Natural killer cell treated with Interleukin-12 subunit alpha and Interleukin-12 subunit beta and Interleukin-15 and Interleukin-18, amount 100 ng/mL, for 72 hours (primary cell): ENCODE data around the gene ST3GAL5. TPM values are rescaled to one million over a fixed set of nuclear protein-coding genes. Genes with fewer than 3 reads are reported as not detected.
A peak's percentile ranks its signal among the peaks of the same experiment; 100 is the strongest.

ENCODE experiments used
- ATAC-seq, 2 donors: fragments of 150-1000 bp; cut with Tn5 transposase in 1 of 2; sonication (Bioruptor Pico), chemical (Tn5 transposase) in 1 of 2; 2 replicates each; pipeline ENCODE4 v1.10.0; 2021
- DNase-seq: peaks from one replicate; pipeline ENCODE4 v3.0.0; 2022; ENCODE audit warnings: low spot score
- H3K27ac Mint-ChIP-seq, 2 donors: 1 replicate in 1 of 2; 2 replicates in 1 of 2; pipeline ENCODE4 v1.8.0; 2022; ENCODE audit warnings: mixed read lengths in 2 of 2, mild to moderate bottlenecking in 1 of 2, moderate library complexity in 1 of 2
- H3K27me3 Mint-ChIP-seq, 2 donors: 1 replicate in 1 of 2; 2 replicates in 1 of 2; pipeline ENCODE4 v1.8.0; 2022; ENCODE audit warnings: mixed read lengths in 2 of 2
- H3K36me3 Mint-ChIP-seq: one replicate; pipeline ENCODE4 v1.8.0; 2022; ENCODE audit warnings: mixed read lengths
- H3K4me1 Mint-ChIP-seq, 2 donors: 1 replicate in 1 of 2; 2 replicates in 1 of 2; pipeline ENCODE4 v1.8.0; 2022; ENCODE audit warnings: low read depth in 2 of 2, mixed read lengths in 2 of 2, mild to moderate bottlenecking in 1 of 2
- H3K4me3 Mint-ChIP-seq: one replicate; pipeline ENCODE4 v1.8.0; 2022; ENCODE audit warnings: mixed read lengths
- H3K9me3 Mint-ChIP-seq: 2 replicates; pipeline ENCODE4 v1.8.0; 2022; ENCODE audit warnings: mixed read lengths
- total RNA-seq, 2 donors: library from RNA; stranded (reverse); gene quantifications; one replicate each; pipeline ENCODE4 v1.2.3, GENCODE V29; 2022

Gene ST3GAL5
- total RNA-seq, 2 donors from 2014 or later = 28.9 to 31.8 TPM

GRCh38 chr2:85873679-85874078, 15.1 kb downstream of the ST3GAL5 start:
- ATAC-seq (no peak), DNase-seq (no peak)
- Mint-ChIP-seq H3K27ac (peak overlapping the region in 1 of 2 donors; percentile 43), H3K9me3 (no peaks in the 10 kb centered on the region), H3K4me3 (no peak overlapping the region), H3K4me1 (peaks cover 39 to 46% of the 10 kb centered on the region in 2 donors), H3K36me3 (peaks cover 4% of the 10 kb centered on the region), H3K27me3 (no peaks in the 10 kb centered on the region)

- H3K27ac Mint-ChIP-seq = peak overlapping the region; percentile 6 to 43
- H3K4me3 Mint-ChIP-seq = no peak overlapping the region
- no peaks in the 10 kb centered on the region for H3K27me3 Mint-ChIP-seq
- H3K4me1 Mint-ChIP-seq = peaks cover 37 to 43% of the 10 kb centered on the region in 2 donors
- DNase-seq (no peak), ATAC-seq (no peak)
- peaks cover 4% of the 10 kb centered on the region for H3K36me3 Mint-ChIP-seq
- no peaks in the 10 kb centered on the region for H3K9me3 Mint-ChIP-seq
These were observed 16.1 kb downstream of the ST3GAL5 start for GRCh38 chr2:85872536-85873161.

- Mint-ChIP-seq H3K27ac (peak overlapping the region; percentile 20 to 61), H3K36me3 (no peaks in the 10 kb centered on the region), H3K4me3 (no peak overlapping the region), H3K9me3 (no peaks in the 10 kb centered on the region), H3K27me3 (no peaks in the 10 kb centered on the region), H3K4me1 (peaks cover 41 to 43% of the 10 kb centered on the region in 2 donors)
- no peak for DNase-seq
- no peak for ATAC-seq
These were observed 17.2 kb downstream of the ST3GAL5 start for GRCh38 chr2:85871494-85872164.

- Mint-ChIP-seq H3K27me3 (no peaks in the 10 kb centered on the region), H3K4me3 (no peak overlapping the region), H3K4me1 (peaks cover 44 to 45% of the 10 kb centered on the region in 2 donors), H3K36me3 (no peaks in the 10 kb centered on the region), H3K27ac (no peak overlapping the region), H3K9me3 (no peaks in the 10 kb centered on the region)
- ATAC-seq (no peak), DNase-seq (no peak)
These were observed 20.0 kb downstream of the ST3GAL5 start for GRCh38 chr2:85868822-85869221.

GRCh38 chr2:85867556-85868292, 21.1 kb downstream of the ST3GAL5 start:
- Mint-ChIP-seq H3K27ac (peak overlapping the region; percentile 47 to 65), H3K27me3 (no peaks in the 10 kb centered on the region), H3K9me3 (no peaks in the 10 kb centered on the region), H3K36me3 (no peaks in the 10 kb centered on the region), H3K4me3 (no peak overlapping the region), H3K4me1 (peaks cover 42 to 44% of the 10 kb centered on the region in 2 donors)
- ATAC-seq (no peak), DNase-seq (no peak)

GRCh38 chr2:85867121-85867520, 21.7 kb downstream of the ST3GAL5 start:
- no peak for DNase-seq
- peak overlapping the region; percentile 47 to 65 for H3K27ac Mint-ChIP-seq
- peak overlapping the region; percentile 58 for H3K4me3 Mint-ChIP-seq
- no peak for ATAC-seq
- no peaks in the 10 kb centered on the region for H3K36me3 Mint-ChIP-seq
- H3K27me3 Mint-ChIP-seq = no peaks in the 10 kb centered on the region
- peaks cover 40 to 49% of the 10 kb centered on the region in 2 donors for H3K4me1 Mint-ChIP-seq
- H3K9me3 Mint-ChIP-seq = no peaks in the 10 kb centered on the region

- H3K27ac Mint-ChIP-seq = peak overlapping the region; percentile 47 to 65
- DNase-seq (no peak), ATAC-seq (no peak)
- H3K4me3 Mint-ChIP-seq = peak overlapping the region; percentile 58
- no peaks in the 10 kb centered on the region for H3K27me3 Mint-ChIP-seq
- no peaks in the 10 kb centered on the region for H3K36me3 Mint-ChIP-seq
- peaks cover 39 to 53% of the 10 kb centered on the region in 2 donors for H3K4me1 Mint-ChIP-seq
- no peaks in the 10 kb centered on the region for H3K9me3 Mint-ChIP-seq
These were observed 22.6 kb downstream of the ST3GAL5 start for GRCh38 chr2:85866165-85866659.

- DNase-seq = no peak
- H3K27ac Mint-ChIP-seq = peak overlapping the region; percentile 47 to 65
- peak overlapping the region; percentile 58 for H3K4me3 Mint-ChIP-seq
- no peaks in the 10 kb centered on the region for H3K9me3 Mint-ChIP-seq
- no peaks in the 10 kb centered on the region for H3K36me3 Mint-ChIP-seq
- no peaks in the 10 kb centered on the region for H3K27me3 Mint-ChIP-seq
- H3K4me1 Mint-ChIP-seq = peaks cover 40 to 58% of the 10 kb centered on the region in 2 donors
- peak; percentile 62 to 81 for ATAC-seq
These were observed 23.1 kb downstream of the ST3GAL5 start for GRCh38 chr2:85865539-85866164.

- no peak overlapping the region for H3K4me3 Mint-ChIP-seq
- peaks cover 46 to 68% of the 10 kb centered on the region in 2 donors for H3K4me1 Mint-ChIP-seq
- H3K27ac Mint-ChIP-seq = peak overlapping the region in 1 of 2 donors; percentile 47
- H3K36me3 Mint-ChIP-seq = no peaks in the 10 kb centered on the region
- no peaks in the 10 kb centered on the region for H3K9me3 Mint-ChIP-seq
- DNase-seq (no peak), ATAC-seq (no peak)
- no peaks in the 10 kb centered on the region for H3K27me3 Mint-ChIP-seq
These were observed 24.1 kb downstream of the ST3GAL5 start for GRCh38 chr2:85864654-85865053.

- Mint-ChIP-seq H3K4me1 (peaks cover 59 to 81% of the 10 kb centered on the region in 2 donors), H3K4me3 (peak overlapping the region; percentile 82), H3K27me3 (no peaks in the 10 kb centered on the region), H3K27ac (peak overlapping the region; percentile 87), H3K9me3 (no peaks in the 10 kb centered on the region), H3K36me3 (peaks cover 12% of the 10 kb centered on the region)
- DNase-seq (no peak), ATAC-seq (peak; percentile 68 to 78)
These were observed 26.4 kb downstream of the ST3GAL5 start for GRCh38 chr2:85862426-85862825.

GRCh38 chr2:85861650-85862049, 27.1 kb downstream of the ST3GAL5 start:
- Mint-ChIP-seq H3K36me3 (peaks cover 13% of the 10 kb centered on the region), H3K27ac (peak overlapping the region; percentile 87), H3K4me3 (peak overlapping the region; percentile 82), H3K9me3 (no peaks in the 10 kb centered on the region), H3K27me3 (no peaks in the 10 kb centered on the region), H3K4me1 (peaks cover 54 to 75% of the 10 kb centered on the region in 2 donors)
- ATAC-seq (peak in 1 of 2 donors; percentile 28), DNase-seq (no peak)

- DNase-seq (no peak), ATAC-seq (peak; percentile 68 to 71)
- Mint-ChIP-seq H3K4me3 (peak overlapping the region; percentile 82), H3K27ac (peak overlapping the region; percentile 87), H3K4me1 (peaks cover 50 to 70% of the 10 kb centered on the region in 2 donors), H3K27me3 (no peaks in the 10 kb centered on the region), H3K9me3 (no peaks in the 10 kb centered on the region), H3K36me3 (peaks cover 16% of the 10 kb centered on the region)
These were observed 27.6 kb downstream of the ST3GAL5 start for GRCh38 chr2:85861180-85861579.

- Mint-ChIP-seq H3K27ac (peak overlapping the region; percentile 71 to 87), H3K27me3 (no peaks in the 10 kb centered on the region), H3K4me3 (peak overlapping the region; percentile 30), H3K4me1 (peaks cover 59 to 75% of the 10 kb centered on the region in 2 donors), H3K36me3 (peaks cover 34% of the 10 kb centered on the region), H3K9me3 (peaks cover 5% of the 10 kb centered on the region)
- ATAC-seq = no peak
- DNase-seq = no peak
These were observed 29.9 kb downstream of the ST3GAL5 start for GRCh38 chr2:85858841-85859240.
